ENCODE data around the gene ATP6V0C. TPM values are rescaled to one million over a fixed set of nuclear protein-coding genes. Genes with fewer than 3 reads are reported as not detected.

The ATP6V0C gene
- total RNA-seq, 1 donor from 2014 or later: 7.9 TPM

DNA sequence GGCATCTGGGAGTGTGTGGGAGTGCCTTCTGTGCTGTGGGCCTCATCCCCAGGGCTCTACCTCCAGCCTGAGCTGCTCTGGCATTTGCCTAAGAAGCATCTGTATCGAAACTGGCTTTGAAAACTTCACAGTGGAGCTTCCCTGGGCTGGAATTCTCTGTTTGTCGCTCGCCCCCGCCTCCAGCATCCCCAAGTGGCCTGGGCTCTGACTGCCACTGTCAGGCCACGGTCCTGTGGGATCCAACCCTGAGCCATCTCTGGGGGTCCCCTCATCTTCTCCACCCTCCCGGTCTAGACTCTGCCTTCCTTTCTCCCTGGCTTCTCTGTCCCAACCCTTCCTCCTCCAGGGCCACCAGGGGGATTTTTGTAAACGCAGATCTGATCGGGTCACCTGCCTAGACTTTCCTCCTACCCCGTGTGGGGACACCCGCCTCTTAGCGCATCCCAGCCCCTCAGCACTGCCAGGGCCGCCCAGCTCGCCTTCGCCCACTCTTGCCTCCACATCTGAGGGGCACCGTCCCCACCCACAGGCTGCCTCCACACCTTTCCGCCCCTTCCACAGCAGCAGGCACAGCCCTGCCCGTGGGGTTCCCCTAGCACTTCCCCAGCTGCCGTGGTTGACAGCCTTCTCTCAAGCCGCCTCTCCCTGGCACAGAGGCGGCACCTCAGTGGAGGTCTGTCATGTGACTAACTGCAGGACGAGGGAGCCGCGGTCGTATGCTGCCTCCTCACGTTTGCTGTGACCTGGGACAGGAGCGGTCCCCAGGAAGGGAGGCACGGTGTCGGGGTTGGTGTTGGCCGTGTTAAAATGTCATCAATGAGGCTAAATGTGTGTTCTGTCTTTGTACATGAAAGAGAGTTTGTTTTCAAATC, 26.9 kb upstream of the ATP6V0C start:
- FAIRE-seq: no peak
- Histone ChIP-seq H3K36me3 (ENCODE audit: control insufficient read depth, insufficient read depth, low read length) (no peaks in the 10 kb centered on the region), H3K4me3 (ENCODE audit: low read depth, low read length) (no peak overlapping the region), H3K27me3 (ENCODE audit: control insufficient read depth, insufficient read depth, low read length) (no peaks in the 10 kb centered on the region)
- peak; percentile 41 for DNase-seq (ENCODE audit: low read depth)
- TF ChIP-seq, protein P1, sequence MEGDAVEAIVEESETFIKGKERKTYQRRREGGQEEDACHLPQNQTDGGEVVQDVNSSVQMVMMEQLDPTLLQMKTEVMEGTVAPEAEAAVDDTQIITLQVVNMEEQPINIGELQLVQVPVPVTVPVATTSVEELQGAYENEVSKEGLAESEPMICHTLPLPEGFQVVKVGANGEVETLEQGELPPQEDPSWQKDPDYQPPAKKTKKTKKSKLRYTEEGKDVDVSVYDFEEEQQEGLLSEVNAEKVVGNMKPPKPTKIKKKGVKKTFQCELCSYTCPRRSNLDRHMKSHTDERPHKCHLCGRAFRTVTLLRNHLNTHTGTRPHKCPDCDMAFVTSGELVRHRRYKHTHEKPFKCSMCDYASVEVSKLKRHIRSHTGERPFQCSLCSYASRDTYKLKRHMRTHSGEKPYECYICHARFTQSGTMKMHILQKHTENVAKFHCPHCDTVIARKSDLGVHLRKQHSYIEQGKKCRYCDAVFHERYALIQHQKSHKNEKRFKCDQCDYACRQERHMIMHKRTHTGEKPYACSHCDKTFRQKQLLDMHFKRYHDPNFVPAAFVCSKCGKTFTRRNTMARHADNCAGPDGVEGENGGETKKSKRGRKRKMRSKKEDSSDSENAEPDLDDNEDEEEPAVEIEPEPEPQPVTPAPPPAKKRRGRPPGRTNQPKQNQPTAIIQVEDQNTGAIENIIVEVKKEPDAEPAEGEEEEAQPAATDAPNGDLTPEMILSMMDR (IDR thresholded peaks at IDR 0.05; ENCODE audit: insufficient read depth, low read length, severe bottlenecking): peak; percentile 61

DNA sequence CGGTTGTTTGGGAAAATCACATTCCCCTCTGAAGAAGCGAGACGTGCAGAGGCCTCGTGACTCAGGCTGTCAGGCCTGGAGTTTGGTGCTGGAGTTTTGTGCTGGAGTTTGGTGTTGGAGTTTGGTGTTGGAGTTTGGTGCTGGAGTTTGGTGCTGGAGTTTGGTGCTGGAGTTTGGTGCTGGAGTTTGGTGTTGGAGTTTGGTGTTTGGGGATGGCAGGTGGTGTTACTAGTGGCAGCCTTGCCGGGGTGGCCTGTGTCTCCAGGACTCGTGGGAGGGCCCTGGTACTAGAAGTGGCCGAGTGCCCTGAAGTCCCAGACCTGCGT, 26.3 kb upstream of the ATP6V0C start:
- H3K4me3 ChIP-seq (ENCODE audit: low read depth, low read length): no peak overlapping the region
- no peaks in the 10 kb centered on the region for H3K27me3 ChIP-seq (ENCODE audit: control insufficient read depth, insufficient read depth, low read length)
- FAIRE-seq (no peak), DNase-seq (ENCODE audit: low read depth) (no peak)
- TF ChIP-seq, protein P1 (IDR thresholded peaks at IDR 0.05; ENCODE audit: insufficient read depth, low read length, severe bottlenecking): no peak
- no peaks in the 10 kb centered on the region for H3K36me3 ChIP-seq (ENCODE audit: control insufficient read depth, insufficient read depth, low read length)

DNA sequence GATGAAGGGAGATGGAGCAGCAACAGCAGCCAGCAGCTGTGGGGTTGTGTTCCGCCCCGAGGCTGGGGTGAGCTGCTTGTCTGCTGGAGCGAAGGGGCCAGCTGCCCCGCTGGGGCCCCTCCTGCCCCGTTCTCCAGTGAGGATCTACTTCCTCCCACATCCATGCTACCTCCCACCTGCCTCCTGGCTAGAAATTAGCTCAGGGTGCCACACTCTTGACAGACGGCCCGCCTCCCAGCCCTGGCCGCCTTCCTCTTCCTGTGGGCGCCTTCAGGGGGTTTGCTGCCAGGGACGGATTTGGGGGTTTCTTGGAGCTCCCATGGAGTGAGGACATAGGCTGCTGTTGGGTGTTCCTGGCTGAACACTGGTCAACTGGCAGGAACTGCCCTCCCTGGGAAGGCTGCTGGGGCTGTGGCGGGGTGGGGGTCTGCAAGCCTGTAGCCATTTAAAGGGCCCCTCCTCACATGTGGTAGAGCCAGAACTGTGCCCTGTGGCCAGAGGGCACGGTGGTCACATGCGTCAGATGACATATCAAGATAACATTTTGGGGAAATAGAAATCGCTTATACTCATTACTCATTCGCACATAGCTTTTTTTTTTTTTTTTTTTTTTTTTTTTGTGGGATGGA, 25.7 kb upstream of the ATP6V0C start:
- DNase-seq (ENCODE audit: low read depth): no peak
- no peak for FAIRE-seq
- TF ChIP-seq, protein P1 (IDR thresholded peaks at IDR 0.05; ENCODE audit: insufficient read depth, low read length, severe bottlenecking): no peak
- no peak overlapping the region for H3K4me3 ChIP-seq (ENCODE audit: low read depth, low read length)
- no peaks in the 10 kb centered on the region for H3K36me3 ChIP-seq (ENCODE audit: control insufficient read depth, insufficient read depth, low read length)
- no peaks in the 10 kb centered on the region for H3K27me3 ChIP-seq (ENCODE audit: control insufficient read depth, insufficient read depth, low read length)

DNA sequence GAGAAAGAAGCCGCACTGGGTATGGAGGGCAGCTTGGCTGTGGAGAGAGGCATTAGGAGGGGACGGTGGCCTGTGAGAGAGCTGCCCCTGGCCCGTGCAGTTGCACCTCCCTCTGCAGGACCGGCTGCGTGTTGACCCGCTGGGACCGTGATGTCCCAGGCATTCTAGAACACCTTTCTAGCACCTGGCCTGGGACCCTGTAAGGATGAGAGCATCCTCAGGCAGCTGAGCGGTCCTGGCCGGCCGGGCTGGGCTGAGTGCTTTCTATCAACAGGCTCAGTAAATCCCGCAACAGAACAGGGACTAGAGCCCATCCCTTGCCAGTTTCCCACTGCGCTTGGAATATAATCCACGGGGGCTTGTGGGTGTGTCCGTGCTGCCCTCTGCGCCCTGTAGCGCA, 24.2 kb upstream of the ATP6V0C start:
- no peaks in the 10 kb centered on the region for H3K36me3 ChIP-seq (ENCODE audit: control insufficient read depth, insufficient read depth, low read length)
- H3K4me3 ChIP-seq (ENCODE audit: low read depth, low read length): no peak overlapping the region
- DNase-seq (ENCODE audit: low read depth) (no peak), FAIRE-seq (no peak)
- TF ChIP-seq, protein P1 (IDR thresholded peaks at IDR 0.05; ENCODE audit: insufficient read depth, low read length, severe bottlenecking): no peak
- H3K27me3 ChIP-seq (ENCODE audit: control insufficient read depth, insufficient read depth, low read length): no peaks in the 10 kb centered on the region

DNA sequence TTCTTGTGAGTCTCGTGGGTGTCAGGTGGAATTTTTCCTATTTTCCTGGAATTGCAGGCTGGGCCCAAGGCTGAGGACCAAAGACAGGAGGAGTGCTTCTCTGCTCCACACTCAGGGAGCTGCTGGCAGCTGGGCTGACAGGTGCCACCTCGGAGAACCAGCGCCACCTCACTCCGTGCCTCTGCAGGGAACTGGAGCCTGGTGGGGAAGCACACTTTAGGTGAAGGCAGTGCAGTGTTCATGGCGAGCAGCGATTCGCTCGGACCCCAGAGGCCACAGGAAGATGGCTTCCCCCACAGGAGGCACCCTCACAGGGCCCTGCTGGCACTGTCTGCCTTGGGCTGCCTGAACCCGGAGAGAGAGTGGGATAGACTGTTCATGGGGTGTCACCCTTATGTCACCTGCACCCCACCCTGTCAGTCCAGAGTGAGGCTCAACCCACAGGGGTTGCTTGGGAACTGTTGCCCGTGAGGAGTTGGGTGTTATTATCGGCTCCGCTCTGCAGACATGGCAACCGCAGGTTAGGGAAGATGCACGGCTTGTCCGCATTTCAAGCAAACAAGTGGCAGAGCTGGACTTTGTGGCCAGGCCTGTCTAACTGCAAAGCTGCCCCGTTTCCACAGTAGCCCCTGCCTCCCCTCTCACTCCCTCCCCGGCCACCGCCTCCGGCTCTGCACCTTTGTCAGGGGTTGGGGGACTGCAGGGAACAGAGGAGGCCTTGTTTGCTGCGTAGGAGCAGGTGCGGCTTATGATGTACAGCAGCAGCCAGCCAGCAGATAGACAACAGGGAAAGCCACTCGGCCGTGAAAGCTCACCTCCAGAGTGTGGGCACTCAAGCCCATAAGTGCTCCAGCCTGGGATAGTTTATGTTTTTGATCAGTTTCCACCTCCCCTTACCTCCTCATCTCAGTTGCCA, 23.3 kb upstream of the ATP6V0C start:
- Histone ChIP-seq H3K27me3 (ENCODE audit: control insufficient read depth, insufficient read depth, low read length) (no peaks in the 10 kb centered on the region), H3K36me3 (ENCODE audit: control insufficient read depth, insufficient read depth, low read length) (no peaks in the 10 kb centered on the region), H3K4me3 (ENCODE audit: low read depth, low read length) (no peak overlapping the region)
- DNase-seq (ENCODE audit: low read depth) (no peak), FAIRE-seq (no peak)
- TF ChIP-seq, protein P1 (IDR thresholded peaks at IDR 0.05; ENCODE audit: insufficient read depth, low read length, severe bottlenecking): no peak

Data from bronchial epithelial cell (primary cell).